SK-N-SH (cell line): ENCODE data around the gene CENPP. TPM values are rescaled to one million over a fixed set of nuclear protein-coding genes. Genes with fewer than 3 reads are reported as not detected.

ENCODE experiments used
- CTCF ChIA-PET: fragments of 300-600, 350-600 bp; formaldehyde crosslinking; extraction: SDS; loops from one replicate; lab custom pipeline; 2021; lab: Yijun Ruan, JAX
- POLR2A ChIA-PET: fragments of 350-600 bp; sonication (Branson Sonifier 250); formaldehyde crosslinking; extraction: SDS; loops from one replicate; lab custom pipeline; 2020; ENCODE audit warnings: antibody characterized with exemption, inconsistent platforms; lab: Yijun Ruan, JAX
- DNase-seq: peaks from one replicate; pipeline ENCODE4 v3.0.0; 2012
- H2AFZ ChIP-seq: fragments of 200-600 bp; sonication (generic); 2 replicates; pipeline ENCODE4 v1.8.1; 2016; ENCODE audit warnings: antibody characterized with exemption, mild to moderate bottlenecking, low read depth
- H3F3A ChIP-seq: fragments of 200-600 bp; sonication (generic); replicated peaks from 2 replicates; pipeline ENCODE3; 2016; ENCODE audit warnings: antibody characterized with exemption, mild to moderate bottlenecking; ENCODE audit not compliant: insufficient read depth
- H3K27ac ChIP-seq, 2 experiments: fragments of 200-500 bp in 1 of 2; fragments of 200-600 bp in 1 of 2; sonication (Bioruptor generic) in 1 of 2; sonication (generic), shearing (Covaris generic) in 1 of 2; 2 replicates each; pipeline versions ENCODE4 v1.5.1 to v1.6.1; 2014 to 2016; ENCODE audit warnings: low read depth in 2 of 2, inconsistent platforms in 1 of 2, low read length in 1 of 2, mild to moderate bottlenecking in 1 of 2, mixed read lengths in 1 of 2
- H3K27me3 ChIP-seq: fragments of 200-600 bp; sonication (generic), shearing (Covaris generic); 2 replicates; pipeline ENCODE4 v1.6.1; 2016; ENCODE audit warnings: mixed run types; ENCODE audit not compliant: insufficient read depth
- H3K36me3 ChIP-seq, 2 experiments: fragments of 200-500 bp in 1 of 2; fragments of 200-600 bp in 1 of 2; sonication (Bioruptor generic) in 1 of 2; sonication (generic) in 1 of 2; replicated peaks in 1 of 2; 2 replicates each; pipeline versions ENCODE3 to v1.5.1; 2014 to 2016; ENCODE audit warnings: low read length in 1 of 2, mild to moderate bottlenecking in 1 of 2; ENCODE audit not compliant: insufficient read depth in 2 of 2, control insufficient read depth in 1 of 2
- H3K4me1 ChIP-seq, 2 experiments: fragments of 200-500 bp in 1 of 2; fragments of 200-600 bp in 1 of 2; sonication (Bioruptor generic) in 1 of 2; sonication (generic), shearing (Covaris generic) in 1 of 2; 2 replicates each; pipeline versions ENCODE4 v1.5.1 to v1.6.1; 2014 to 2016; ENCODE audit warnings: low read depth in 1 of 2, low read length in 1 of 2, mixed run types in 1 of 2; ENCODE audit not compliant: insufficient read depth in 2 of 2, control insufficient read depth in 1 of 2
- H3K4me2 ChIP-seq: fragments of 200-600 bp; sonication (generic), shearing (Covaris generic); 2 replicates; pipeline ENCODE4 v1.6.1; 2017; ENCODE audit warnings: mixed run types
- H3K4me3 ChIP-seq, 2 experiments: fragments of 200-500 bp in 1 of 2; fragments of 200-600 bp in 1 of 2; sonication (Bioruptor generic) in 1 of 2; sonication (generic), shearing (Covaris generic) in 1 of 2; 2 replicates each; pipeline versions ENCODE4 v1.5.1 to v1.8.1; 2014 to 2016; ENCODE audit warnings: low read depth in 2 of 2, inconsistent platforms in 1 of 2, low read length in 1 of 2, mild to moderate bottlenecking in 1 of 2, mixed read lengths in 1 of 2, moderate library complexity in 1 of 2
- H3K79me2 ChIP-seq: fragments of 200-600 bp; sonication (generic); 2 replicates; pipeline ENCODE4 v1.8.1; 2017; ENCODE audit warnings: mild to moderate bottlenecking; ENCODE audit not compliant: insufficient read depth
- H3K9ac ChIP-seq: fragments of 200-600 bp; sonication (generic); 2 replicates; pipeline ENCODE4 v1.6.1; 2017; ENCODE audit warnings: mixed run types
- H3K9me2 ChIP-seq: fragments of 200-600 bp; sonication (generic); 2 replicates; pipeline ENCODE4 v1.6.1; 2017; ENCODE audit warnings: mixed run types
- H3K9me3 ChIP-seq: fragments of 200-600 bp; sonication (generic); 2 replicates; pipeline ENCODE4 v1.6.1; 2017; ENCODE audit warnings: mixed run types, mild to moderate bottlenecking, moderate library complexity
- H4K20me1 ChIP-seq: fragments of 200-600 bp; sonication (generic); 2 replicates; pipeline ENCODE4 v1.6.1; 2017; ENCODE audit warnings: mild to moderate bottlenecking, mixed run types; ENCODE audit not compliant: insufficient read depth
- CHD2 ChIP-seq: fragments of 150-350 bp; IDR thresholded peaks from 2 replicates; pipeline ENCODE4 v1.6.1; 2018; ENCODE audit warnings: low read length; ENCODE audit not compliant: partially characterized antibody
- EP300 ChIP-seq, 2 experiments: IDR thresholded peaks; 2 replicates each; pipeline versions ENCODE4 v1.4.0 to v1.6.1; 2012; ENCODE audit warnings: borderline replicate concordance in 1 of 2, low read depth in 1 of 2, low read length in 1 of 2
- FOSL2 ChIP-seq: IDR thresholded peaks from 2 replicates; pipeline ENCODE4 v1.4.0; 2012; ENCODE audit warnings: low read depth, mild to moderate bottlenecking, moderate library complexity, borderline replicate concordance
- JUND ChIP-seq: IDR thresholded peaks from 2 replicates; pipeline ENCODE4 v1.4.0; 2012
- MXI1 ChIP-seq: IDR thresholded peaks from 2 replicates; pipeline ENCODE4 v1.6.1; 2012; ENCODE audit warnings: mild to moderate bottlenecking, low read depth, low read length, improper control_type of control experiment
- NFIC ChIP-seq: IDR thresholded peaks from 2 replicates; pipeline ENCODE4 v1.4.0; 2012; ENCODE audit warnings: borderline replicate concordance
- NRF1 ChIP-seq: IDR thresholded peaks from 2 replicates; pipeline ENCODE4 v1.6.1; 2012; ENCODE audit warnings: low read depth, mild to moderate bottlenecking, low read length
- POLR2AphosphoS5 ChIP-seq: IDR thresholded peaks from 2 replicates; pipeline ENCODE4 v1.6.1; 2012; ENCODE audit warnings: low read depth, low read length
- TCF12 ChIP-seq: IDR thresholded peaks from 2 replicates; pipeline ENCODE4 v1.4.0; 2012
- YY1 ChIP-seq: IDR thresholded peaks from 2 replicates; pipeline ENCODE4 v1.4.0; 2012; ENCODE audit warnings: low read depth, mild to moderate bottlenecking
- WGBS: methylation state at CpG from one replicate; pipeline ENCODE4 v1.1.6; 2017; ENCODE audit warnings: low lambda C conversion rate; 5-methylcytosine and 5-hydroxymethylcytosine counted together
- polyA plus RNA-seq, 3 experiments: library from polyadenylated mRNA; depleted of rRNA; stranded (reverse); fragments of >200 nt; gene quantifications; 2 replicates each; pipeline ENCODE4 v1.2.3, GENCODE V29; 2012
- TF ChIP-seq, protein P1 (sequence below): IDR thresholded peaks from 2 replicates; pipeline ENCODE4; 2012
- TF ChIP-seq, protein P2 (sequence below): fragments of 150-350 bp; IDR thresholded peaks from 2 replicates; pipeline ENCODE4 v1.6.1; 2016; ENCODE audit warnings: mild to moderate bottlenecking, low read depth, low read length

CENPP gene
- polyA plus RNA-seq, 1 of the 3 experiments (the other 2 are of a cell fraction), result 1.3 TPM

DNA sequence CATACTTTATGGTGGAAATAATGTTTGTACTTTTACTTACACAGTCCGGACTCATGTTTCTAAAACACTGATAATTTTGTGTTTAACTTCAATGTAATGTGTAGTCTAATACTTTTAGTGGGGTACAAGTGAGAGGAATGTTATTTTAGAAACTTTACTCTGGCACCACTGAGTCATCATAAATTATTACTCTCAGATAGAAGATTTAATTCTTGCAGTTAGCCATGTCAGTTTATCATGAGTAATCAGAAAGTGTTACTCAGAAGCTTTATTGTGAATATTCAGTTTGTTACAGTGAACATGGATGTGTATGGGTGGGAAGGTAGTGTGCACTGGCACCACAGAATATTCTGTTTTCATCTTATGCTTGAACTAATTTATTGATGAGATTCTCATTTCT is 58.6 kb downstream of the CENPP start:
- no peak overlapping the region for H3K9ac ChIP-seq

DNA sequence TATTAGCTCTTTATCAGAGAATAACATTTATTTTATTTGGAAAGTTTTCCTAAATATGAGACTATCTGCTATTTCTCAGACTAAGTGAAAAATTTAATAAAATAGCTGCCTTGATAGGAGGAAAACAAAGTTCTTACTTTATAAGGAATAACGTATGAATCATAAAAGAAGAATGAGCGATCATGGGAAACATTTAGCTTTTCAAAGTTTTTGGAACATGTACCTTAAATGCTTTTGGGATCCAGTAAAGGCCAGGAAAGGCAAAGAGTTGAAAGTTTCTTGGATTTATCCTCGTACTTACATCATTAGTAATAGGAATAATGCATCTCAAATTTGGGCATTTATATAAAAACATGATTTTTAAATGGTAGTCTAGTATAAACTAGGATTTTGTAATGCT is 59.2 kb downstream of the CENPP start:
- Histone ChIP-seq H3K9me3 (no peaks in the 10 kb centered on the region), H3K4me1 (peaks cover 4 to 20% of the 10 kb centered on the region in 2 experiments; a peak in 3 of 4 replicates), H3K4me2 (no peak overlapping the region), H3K79me2 (no peaks in the 10 kb centered on the region), H3K27ac (peak overlapping the region; percentile 65 to 80; a peak in 3 of 4 replicates), H3K4me3 (no peak overlapping the region), H2AFZ (peak overlapping the region; percentile 19; the same call in 1 of the 2 replicates), H3K27me3 (no peaks in the 10 kb centered on the region), H3K9me2 (no peaks in the 10 kb centered on the region), H3K36me3 (no peaks in the 10 kb centered on the region), H3K9ac (no peak overlapping the region), H3F3A (peaks cover 17% of the 10 kb centered on the region), H4K20me1 (no peaks in the 10 kb centered on the region)
- ChIA-PET CTCF (interaction anchor here (0.6 kb wide), 1 partner anchor 98 kb away, joined by 3 read pairs; no protein-coding TSS in a partner anchor), POLR2A (no interaction called here)
- no peak for DNase-seq
- 57% methylated on average over 3 of the region's 3 CpGs for WGBS
- TF ChIP-seq CHD2, result no peak
- TF ChIP-seq NRF1, result no peak
- no peak for TF ChIP-seq POLR2AphosphoS5
- no peak for TF ChIP-seq FOSL2

More for the DNA sequence above, 58.6 kb downstream of the CENPP start:
- H3K4me2 ChIP-seq, result peak overlapping the region; percentile 43; the same call in 1 of the 2 replicates
- H2AFZ ChIP-seq, result no peak overlapping the region
- H3K36me3 ChIP-seq, result no peaks in the 10 kb centered on the region
- H3K27ac ChIP-seq, result peak overlapping the region; percentile 60 to 80
- no peak overlapping the region for H3K4me3 ChIP-seq
- TF ChIP-seq TCF12, result peak; percentile 38; the same call in 1 of the 2 replicates
- peak; percentile 65 for TF ChIP-seq JUND
- TF ChIP-seq, protein P1, sequence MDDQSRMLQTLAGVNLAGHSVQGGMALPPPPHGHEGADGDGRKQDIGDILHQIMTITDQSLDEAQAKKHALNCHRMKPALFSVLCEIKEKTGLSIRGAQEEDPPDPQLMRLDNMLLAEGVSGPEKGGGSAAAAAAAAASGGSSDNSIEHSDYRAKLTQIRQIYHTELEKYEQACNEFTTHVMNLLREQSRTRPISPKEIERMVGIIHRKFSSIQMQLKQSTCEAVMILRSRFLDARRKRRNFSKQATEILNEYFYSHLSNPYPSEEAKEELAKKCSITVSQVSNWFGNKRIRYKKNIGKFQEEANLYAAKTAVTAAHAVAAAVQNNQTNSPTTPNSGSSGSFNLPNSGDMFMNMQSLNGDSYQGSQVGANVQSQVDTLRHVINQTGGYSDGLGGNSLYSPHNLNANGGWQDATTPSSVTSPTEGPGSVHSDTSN, result peak; percentile 81
- no peak for TF ChIP-seq YY1
- TF ChIP-seq NFIC, result peak; percentile 19; the same call in 1 of the 2 replicates
- TF ChIP-seq MXI1, result no peak
- peak; percentile 72 for TF ChIP-seq FOSL2
- TF ChIP-seq EP300 (IDR thresholded peaks at IDR 0.05; ENCODE audit: borderline replicate concordance in 1 of 2, low read depth in 1 of 2, low read length in 1 of 2), result peak in 1 of 2 experiments; percentile 26; a peak in 1 of 4 replicates
- TF ChIP-seq, protein P2, sequence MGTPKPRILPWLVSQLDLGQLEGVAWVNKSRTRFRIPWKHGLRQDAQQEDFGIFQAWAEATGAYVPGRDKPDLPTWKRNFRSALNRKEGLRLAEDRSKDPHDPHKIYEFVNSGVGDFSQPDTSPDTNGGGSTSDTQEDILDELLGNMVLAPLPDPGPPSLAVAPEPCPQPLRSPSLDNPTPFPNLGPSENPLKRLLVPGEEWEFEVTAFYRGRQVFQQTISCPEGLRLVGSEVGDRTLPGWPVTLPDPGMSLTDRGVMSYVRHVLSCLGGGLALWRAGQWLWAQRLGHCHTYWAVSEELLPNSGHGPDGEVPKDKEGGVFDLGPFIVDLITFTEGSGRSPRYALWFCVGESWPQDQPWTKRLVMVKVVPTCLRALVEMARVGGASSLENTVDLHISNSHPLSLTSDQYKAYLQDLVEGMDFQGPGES, result no peak
- H4K20me1 ChIP-seq, result no peaks in the 10 kb centered on the region
- H3F3A ChIP-seq, result peaks cover 23% of the 10 kb centered on the region
- ChIA-PET POLR2A (no interaction called here), CTCF (no interaction called here)
- H3K79me2 ChIP-seq, result no peaks in the 10 kb centered on the region
- peaks cover 4 to 23% of the 10 kb centered on the region in 2 experiments; a peak in 3 of 4 replicates for H3K4me1 ChIP-seq
- no peaks in the 10 kb centered on the region for H3K27me3 ChIP-seq
- 41% methylated on average over 1 of the region's 1 CpG for whole genome bisulfite sequencing
- no peaks in the 10 kb centered on the region for H3K9me2 ChIP-seq
- H3K9me3 ChIP-seq, result no peaks in the 10 kb centered on the region
- DNase-seq, result no peak
